Dermis microvascular lymphatic vessel endothelial cell (primary cell): ENCODE measurements around the gene SPOCD1. TPM values are rescaled to one million over a fixed set of nuclear protein-coding genes. Genes with fewer than 3 reads are reported as not detected.

Experiments used
- DNase-seq, 2 donors: peaks; one replicate each; pipeline versions ENCODE4 v3.0.0 to v3.0.0-alpha.2; 2010; ENCODE audit warnings: low read depth in 2 of 2
- total RNA-seq: library from RNA; depleted of rRNA; stranded (reverse); fragments of >200 nt; gene quantifications from 2 replicates; pipeline ENCODE4 v1.2.1, GENCODE V29; 2014

SPOCD1 gene
- total RNA-seq = 2.5 and 4.0 TPM in 2 replicates

- DNase-seq = peak; percentile 43 to 77
Observed at GRCh38 chr1:31815752-31816500, at the start of gene SPOCD1. TSS of gene SPOCD1 (minus strand) at chr1:31816022. CDS start at chr1:31815333, 689 bp downstream.

- no peak for DNase-seq
Observed at GRCh38 chr1:31862071-31862470, 46.2 kb upstream of the SPOCD1 start.

DNA sequence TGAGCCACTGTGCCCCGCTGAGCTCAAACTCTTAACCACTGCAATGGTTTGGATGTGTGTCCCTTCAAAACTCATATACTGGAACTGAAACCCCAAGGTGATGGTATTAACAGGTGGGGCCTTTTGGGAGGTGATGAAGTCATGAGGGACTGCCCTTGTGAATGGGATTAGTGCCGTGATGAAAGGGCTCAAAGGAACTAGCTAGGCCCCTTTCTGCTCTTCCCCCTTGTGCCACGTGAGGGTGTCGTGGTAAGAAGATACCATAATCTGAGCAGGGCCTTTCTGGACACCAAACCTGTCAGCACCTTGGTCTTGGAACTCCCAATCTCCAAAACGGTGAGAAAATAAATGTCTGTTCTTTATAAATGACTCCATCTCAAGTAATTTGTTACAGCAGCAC, 45.5 kb upstream of the SPOCD1 start:
- DNase-seq = no peak

DNA sequence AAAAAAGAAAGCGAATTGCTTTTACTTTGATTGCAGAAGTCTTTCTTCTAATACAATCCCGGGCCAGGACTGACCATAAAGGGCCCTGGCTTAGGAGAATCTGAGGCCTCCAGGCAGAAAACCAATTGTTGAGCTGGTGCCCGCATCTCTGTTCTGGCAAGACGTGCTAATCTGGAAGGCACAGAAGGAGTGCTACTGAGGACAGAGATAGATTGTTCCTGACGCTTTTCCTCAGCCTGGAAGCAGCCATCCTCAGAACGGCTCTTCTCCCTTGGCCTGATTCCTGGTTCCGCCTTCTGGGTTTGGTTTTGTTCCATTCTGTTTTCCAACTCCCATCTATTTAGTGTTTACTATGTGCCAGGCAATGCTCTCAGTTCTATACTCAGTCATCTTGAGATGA, 44.8 kb upstream of the SPOCD1 start:
- no peak for DNase-seq

DNA sequence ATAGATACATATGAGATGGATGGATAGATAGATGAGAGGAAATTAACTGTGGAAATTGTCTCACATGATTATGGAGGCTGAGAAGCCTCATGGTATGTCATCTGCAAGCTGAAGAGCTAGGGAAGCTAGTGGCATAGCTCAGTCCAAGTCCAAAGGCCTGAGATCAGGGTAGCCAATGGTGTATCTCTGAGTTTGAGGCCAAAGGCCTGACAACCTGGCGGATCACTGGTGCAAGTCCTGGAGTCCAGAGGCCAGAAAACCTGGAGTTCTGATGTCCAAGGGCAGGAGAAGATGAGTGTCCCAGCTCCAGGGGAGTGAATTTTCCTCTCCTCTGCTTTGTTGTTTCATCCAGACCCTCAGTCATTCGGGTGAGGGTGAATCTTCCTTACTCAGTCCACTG, 43.9 kb upstream of the SPOCD1 start:
- no peak for DNase-seq

DNA sequence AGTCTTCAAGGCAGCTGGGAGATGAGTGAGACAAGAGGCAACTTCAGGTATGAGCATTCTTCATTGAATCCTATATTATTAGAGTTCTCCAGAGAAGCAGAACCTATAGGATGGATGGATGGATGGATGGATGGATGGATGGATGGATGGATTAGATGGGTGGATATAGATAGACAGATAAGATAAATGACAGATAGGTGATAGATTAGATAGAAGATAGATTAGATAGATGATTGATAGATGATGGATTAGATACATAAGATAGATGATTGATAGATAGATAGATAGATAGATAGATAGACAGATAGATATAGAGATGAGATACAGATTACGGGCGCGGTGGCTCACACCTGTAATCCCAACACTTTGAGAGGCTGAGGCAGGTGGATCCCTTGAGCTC, 43.2 kb upstream of the SPOCD1 start:
- no peak for DNase-seq

DNA sequence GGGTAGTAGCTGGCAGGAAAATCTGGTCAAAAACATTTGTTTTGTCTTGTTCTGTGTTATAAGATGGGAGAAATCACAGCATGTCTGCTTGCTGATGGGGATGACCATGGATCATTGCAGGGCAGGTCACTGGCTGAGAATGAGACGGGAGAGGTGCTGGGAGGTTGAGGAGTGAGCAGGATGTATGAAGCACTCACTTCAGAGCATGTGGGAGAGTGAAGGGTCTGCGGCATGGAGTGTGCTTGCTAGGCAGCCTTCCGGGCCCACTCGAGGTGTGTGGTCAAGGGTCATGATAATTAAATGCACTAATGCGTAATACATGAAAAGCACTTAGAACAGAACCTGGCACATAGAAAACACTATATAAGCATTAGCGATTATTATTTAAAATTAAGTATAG, 42.0 kb upstream of the SPOCD1 start:
- no peak for DNase-seq

DNA sequence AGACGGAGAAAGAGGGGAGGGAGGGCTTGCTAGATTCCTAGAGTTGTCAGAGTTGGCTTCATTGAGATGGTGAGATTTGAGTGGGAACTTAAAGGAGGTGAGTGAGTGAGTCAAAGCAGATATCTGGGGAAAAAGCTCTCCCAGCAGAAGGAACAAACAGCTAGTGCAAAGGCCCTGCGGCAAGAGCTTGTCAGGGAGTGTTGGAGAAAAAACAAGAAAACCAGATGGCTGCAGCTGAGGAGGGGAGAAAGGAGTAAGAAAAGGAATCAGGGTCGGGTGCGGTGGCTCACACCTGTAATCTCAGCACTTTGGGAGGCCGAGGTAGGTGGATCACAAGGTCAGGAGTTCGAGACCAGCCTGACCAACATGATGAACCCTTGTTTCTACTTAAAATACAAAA, 40.3 kb upstream of the SPOCD1 start:
- no peak for DNase-seq

GRCh38 chr1:31855038-31855845, 39.4 kb upstream of the SPOCD1 start:
- DNase-seq = no peak

GRCh38 chr1:31849653-31850052, 33.8 kb upstream of the SPOCD1 start:
- DNase-seq = no peak

DNA sequence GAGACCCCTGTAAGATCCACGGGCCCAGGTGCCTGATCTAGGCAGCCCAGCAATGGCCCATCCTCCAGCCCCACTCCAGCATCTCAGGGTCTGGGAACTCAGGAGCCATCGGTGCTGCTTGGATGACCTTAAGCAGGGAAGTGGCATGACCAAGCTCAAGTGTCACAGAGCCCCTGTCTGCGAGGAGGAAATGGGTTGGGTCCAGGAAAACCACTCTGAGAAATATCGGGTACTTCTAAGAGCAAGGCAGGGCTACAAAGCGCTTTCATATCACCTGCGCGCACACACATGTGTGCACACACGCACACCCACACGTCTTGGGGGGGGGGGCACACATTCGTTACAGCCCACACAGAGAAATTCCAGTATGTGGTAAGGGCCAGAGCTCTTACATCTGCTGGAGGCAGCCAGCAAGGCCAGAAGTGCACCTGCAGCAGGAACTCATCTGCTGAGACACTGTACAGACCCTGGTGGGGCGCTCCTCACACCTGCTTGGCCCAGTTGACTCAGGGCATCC, 32.6 kb upstream of the SPOCD1 start:
- DNase-seq = no peak

DNA sequence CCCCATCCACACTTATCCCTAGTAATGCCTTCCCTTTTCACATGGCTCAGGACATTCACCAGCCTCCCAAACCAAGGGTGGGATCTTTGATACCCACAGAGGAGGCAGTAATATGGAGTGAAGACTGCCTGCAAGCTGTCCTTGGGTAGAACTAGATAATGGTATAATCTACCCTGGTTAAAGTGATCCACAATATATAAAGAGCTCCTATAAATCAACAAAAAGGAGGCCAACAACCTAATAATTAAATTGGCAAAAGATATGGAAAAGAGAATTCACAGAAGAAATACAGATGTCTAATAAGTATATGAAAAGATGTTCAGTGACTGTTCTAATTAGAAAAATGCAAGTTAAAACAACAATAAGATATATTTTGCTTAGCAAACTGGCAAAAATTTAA, 30.7 kb upstream of the SPOCD1 start:
- no peak for DNase-seq

- no peak for DNase-seq
Observed at GRCh38 chr1:31843506-31843905, 27.7 kb upstream of the SPOCD1 start.

DNA sequence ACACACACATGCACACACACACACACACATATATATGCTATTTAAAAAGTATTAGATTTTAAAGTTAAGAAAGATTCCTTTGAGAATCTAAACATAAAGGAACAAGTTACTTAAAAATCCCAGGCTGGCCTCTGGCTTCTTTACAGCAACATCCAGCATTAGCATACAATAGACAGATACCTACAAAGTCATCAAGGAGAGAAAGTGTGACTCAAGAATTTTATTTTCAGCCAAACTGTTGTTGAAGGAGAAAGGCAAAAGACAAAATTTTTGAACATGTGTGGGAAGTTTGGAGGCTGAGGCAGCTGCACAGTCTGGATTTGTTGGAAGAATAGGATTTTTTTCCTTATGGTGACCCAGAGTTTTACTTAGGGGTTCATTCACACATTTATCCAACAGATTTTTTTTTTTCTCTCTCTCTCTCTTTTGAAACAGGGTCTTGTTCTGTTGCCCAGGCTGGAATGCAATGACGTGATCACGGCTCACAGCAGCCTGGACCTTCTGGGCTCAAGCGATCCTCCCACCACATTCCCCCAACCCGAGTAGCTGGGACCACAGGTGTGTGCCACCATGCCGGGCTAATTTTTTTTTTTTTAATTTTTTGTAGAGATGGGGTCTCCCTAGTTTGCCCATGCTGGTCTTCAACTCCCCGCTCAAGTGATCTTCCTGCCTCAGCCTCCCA, 24.0 kb upstream of the SPOCD1 start:
- no peak for DNase-seq

- no peak for DNase-seq
Observed at GRCh38 chr1:31837451-31838158, 21.8 kb upstream of the SPOCD1 start.

DNA sequence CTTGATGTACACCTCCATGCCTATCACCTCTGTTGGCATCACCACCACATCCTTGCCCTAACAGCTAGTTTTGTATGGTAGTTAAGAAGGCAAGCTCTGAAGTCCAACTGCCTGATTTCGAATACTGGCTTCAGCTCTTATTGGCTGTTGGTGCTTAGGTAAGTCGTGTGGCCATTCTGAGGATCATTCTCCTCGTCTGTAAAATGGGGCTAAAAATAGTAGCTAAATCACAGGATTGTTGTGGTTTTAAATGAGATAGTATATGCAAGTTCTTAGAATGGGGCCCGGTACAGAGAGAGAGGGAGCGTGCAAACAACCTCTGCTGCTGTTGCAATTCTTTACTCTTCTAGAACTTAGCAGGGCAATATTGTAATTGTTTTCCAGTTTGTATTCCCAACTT, 20.8 kb upstream of the SPOCD1 start:
- DNase-seq = no peak

DNA sequence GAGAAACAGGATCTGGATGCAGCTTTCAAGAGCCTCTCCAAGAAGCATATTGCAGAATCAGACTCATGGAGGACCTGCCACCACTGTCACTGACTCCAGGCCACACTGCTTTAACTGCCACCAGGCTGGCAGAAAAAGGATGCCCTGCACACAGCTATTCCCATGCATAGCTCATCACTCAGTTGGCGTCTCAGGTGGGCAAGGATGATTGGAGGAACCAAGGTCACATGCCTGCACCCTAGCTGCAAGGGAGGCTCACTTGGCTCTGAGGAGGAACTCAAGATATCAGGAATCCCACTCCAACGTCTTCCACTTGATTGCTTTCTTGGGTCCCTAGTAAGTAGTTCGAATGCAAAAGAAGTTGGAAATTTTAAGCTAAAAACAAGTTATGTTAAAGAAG, 19.6 kb upstream of the SPOCD1 start:
- no peak for DNase-seq

DNA sequence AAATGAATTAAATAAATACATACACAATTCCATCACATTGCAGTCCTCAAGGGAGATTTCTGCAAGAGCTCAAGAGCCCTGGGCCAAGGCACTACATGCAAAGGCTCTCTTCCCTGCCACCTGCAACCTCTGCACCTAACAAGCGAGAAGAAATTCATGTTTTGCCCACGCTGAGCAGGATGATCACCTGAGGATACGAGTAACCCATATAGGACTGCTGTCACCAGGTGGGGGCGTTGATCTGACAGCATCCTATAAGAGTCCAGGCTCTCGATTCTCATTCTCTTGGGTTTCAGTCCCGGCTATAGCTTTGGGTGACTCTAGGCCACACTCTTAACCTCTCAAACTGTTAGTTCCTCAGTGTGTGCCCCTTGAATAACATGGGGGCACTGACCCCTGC, 18.7 kb upstream of the SPOCD1 start:
- DNase-seq = peak in 1 of 2 donors; percentile 21

- no peak for DNase-seq
Observed at GRCh38 chr1:31831397-31832378, 15.9 kb upstream of the SPOCD1 start.

- no peak for DNase-seq
Observed at GRCh38 chr1:31830511-31830910, 14.7 kb upstream of the SPOCD1 start.
